GM21529 (cell line): Measurements from ENCODE around the gene LRRC49.

Source experiments
- ATAC-seq: cut with Tn5 transposase; IDR thresholded peaks from one replicate; pipeline ENCODE4 v1.9.1; 2021; ENCODE audit not compliant: unreplicated experiment

The LRRC49 gene

GRCh38 chr15:71049706-71050422 lies 157.2 kb downstream of the LRRC49 start:
- ATAC-seq, result no peak

- ATAC-seq, result no peak
Measured at GRCh38 chr15:71050461-71050860, 157.8 kb downstream of the LRRC49 start.

GRCh38 chr15:71051539-71051938 lies 158.9 kb downstream of the LRRC49 start:
- ATAC-seq, result no peak

DNA sequence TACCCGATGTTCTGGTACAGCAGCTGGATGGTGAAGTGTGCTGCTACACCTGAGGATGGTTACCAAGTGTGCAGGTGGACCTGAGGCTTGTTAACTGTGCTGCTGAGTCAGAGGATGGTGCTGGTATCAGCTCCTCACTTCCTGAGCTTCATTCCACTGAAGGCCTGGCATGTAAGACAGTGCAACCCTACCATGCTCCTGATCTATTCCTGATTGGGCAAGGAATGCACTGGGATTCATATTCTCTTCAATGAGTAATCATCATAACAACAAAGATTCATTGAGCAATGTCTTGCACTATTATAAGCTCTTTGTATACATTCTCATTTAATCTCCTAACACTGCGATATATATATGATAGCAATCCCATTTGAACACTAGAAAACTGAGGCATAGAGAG lies 159.7 kb downstream of the LRRC49 start:
- ATAC-seq, result no peak

GRCh38 chr15:71054286-71054952 lies 161.8 kb downstream of the LRRC49 start:
- no peak for ATAC-seq

GRCh38 chr15:71055461-71055860 lies 162.8 kb downstream of the LRRC49 start:
- no peak for ATAC-seq

- ATAC-seq, result no peak
Measured at GRCh38 chr15:71056111-71056510, 163.5 kb downstream of the LRRC49 start.

GRCh38 chr15:71057143-71057542 lies 164.5 kb downstream of the LRRC49 start:
- no peak for ATAC-seq

GRCh38 chr15:71057581-71057980 lies 165.0 kb downstream of the LRRC49 start:
- ATAC-seq, result no peak

GRCh38 chr15:71060983-71061382 lies 168.4 kb downstream of the LRRC49 start:
- ATAC-seq, result no peak

- ATAC-seq, result no peak
Measured at GRCh38 chr15:71066983-71067382, 174.4 kb downstream of the LRRC49 start.

DNA sequence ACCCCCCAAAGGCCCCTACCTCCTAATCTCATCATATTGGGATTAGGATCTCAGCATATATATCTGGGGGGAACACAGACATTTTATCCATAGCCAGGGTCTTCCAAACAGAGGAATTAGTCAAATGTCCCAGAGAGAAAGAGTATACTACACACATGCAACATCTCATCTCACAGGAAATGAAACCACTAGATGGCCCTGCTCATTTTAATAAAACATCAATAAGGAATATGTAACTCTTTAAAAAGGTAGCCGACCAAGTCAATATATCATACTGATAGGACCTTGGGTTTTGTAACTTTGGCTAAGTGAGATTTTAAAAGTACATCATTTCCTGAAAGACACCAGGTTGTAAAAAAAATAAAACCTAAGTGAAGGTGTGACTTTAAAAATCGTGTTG lies 177.1 kb downstream of the LRRC49 start:
- no peak for ATAC-seq

DNA sequence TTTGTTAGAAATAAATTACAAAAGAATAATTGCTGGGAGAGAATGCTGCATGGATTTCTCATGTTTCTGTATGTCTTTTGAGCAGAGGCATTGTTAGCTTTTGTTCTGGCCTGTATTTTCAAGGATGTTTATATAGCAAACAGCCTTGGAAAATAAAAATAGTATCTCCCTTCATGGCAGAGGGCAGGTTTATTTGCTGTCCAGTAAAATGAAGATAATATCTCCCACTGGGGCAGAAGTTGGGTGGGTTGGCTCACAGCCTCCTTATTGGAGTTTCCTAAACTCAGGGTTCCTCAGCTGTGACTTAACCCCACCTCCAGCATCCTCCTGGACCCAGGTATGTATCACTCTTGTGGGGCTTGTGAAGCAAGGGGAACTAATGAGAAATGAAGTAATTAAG lies 178.9 kb downstream of the LRRC49 start:
- no peak for ATAC-seq

GRCh38 chr15:71072423-71072822 lies 179.8 kb downstream of the LRRC49 start:
- no peak for ATAC-seq

DNA sequence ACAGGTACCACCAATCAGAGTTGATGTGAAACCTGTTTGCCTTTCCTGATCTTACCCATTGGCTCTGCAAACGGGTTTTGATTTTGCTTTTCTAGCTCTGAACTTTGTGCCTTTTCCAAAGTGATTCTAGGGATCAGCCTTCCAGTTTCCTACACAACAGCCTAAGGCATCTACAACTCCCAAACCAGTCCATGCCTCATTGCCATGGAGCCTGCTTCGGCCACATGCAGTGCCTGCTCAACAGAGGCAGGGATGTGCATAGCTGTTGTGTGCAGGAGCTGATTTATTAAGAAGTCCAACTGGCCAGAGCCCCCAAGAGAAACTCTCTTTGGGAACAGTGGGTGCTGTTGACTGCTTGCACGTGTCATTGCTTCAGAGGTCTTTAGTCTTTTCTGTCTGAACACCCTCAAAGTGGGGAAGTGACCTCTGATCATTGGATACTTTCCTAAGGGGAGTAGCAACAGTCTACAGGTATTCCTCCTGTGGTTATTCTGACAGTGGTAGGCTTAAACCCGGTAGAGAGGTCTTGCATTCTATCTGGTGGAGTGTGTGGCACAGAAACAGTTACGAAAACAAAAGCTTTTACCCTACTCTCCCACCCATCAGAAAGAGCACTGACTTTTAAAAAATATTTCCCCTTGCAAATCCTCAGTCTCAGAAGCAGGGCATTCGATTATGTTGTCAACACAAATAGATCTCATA lies 186.0 kb downstream of the LRRC49 start:
- ATAC-seq, result no peak

GRCh38 chr15:71079208-71080044 lies 186.8 kb downstream of the LRRC49 start:
- ATAC-seq, result no peak

- no peak for ATAC-seq
Measured at GRCh38 chr15:71080166-71080565, 187.5 kb downstream of the LRRC49 start.

GRCh38 chr15:71080705-71081104 lies 188.1 kb downstream of the LRRC49 start:
- no peak for ATAC-seq

DNA sequence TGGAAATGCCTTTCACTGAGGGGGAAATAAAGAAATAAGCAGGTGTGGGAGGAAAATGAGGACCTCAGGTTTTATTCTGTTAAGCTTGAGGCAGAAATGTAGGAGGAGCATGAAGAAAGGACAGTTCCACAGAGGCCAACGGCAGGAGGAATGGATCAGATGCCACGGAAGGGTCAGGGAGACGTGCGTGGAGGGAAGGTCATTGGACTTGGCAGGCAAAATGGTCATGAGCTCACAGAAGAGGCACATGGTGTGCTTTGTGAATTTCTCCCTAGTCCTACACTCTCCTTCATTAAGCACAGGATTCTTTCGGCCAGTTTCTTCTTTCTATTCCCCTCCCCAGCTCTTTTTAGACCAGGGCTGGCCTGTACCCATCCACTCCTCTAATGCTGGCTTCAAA lies 190.2 kb downstream of the LRRC49 start:
- no peak for ATAC-seq

- ATAC-seq, result no peak
Measured at GRCh38 chr15:71083349-71083748, 190.7 kb downstream of the LRRC49 start.

DNA sequence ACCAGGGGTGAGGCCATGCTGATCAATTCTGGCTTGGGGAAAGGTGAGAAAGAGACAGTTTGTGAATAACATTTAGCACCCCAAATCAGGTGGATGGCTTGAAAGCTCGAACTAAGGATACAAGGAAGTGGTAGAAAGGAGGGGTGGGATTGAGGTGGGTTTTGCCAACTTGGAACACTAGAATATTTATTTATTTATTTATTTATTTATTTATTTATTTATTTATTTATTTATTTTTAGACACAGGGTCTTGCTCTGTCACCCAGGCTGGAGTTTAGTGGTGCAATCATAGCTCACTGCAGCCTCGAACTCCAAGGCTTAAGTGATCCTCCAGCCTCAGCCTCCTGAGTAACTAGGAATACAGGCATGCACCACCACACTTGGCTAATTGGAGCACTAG lies 191.6 kb downstream of the LRRC49 start:
- ATAC-seq, result no peak
